Hepatocyte (in vitro differentiated cells): ENCODE results near the gene HPS5. TPM values are rescaled to one million over a fixed set of nuclear protein-coding genes. Genes with fewer than 3 reads are reported as not detected.
"Not testable (repeated sequence)": the region's sequence is repeated elsewhere in the genome, so short reads cannot be mapped to it uniquely, and the experiment has no call there.

Experiments
- DNase-seq: peaks from one replicate; pipeline ENCODE4 v3.0.0-alpha.2; 2016; ENCODE audit warnings: low spot score
- H2AFZ ChIP-seq: fragments of 200-600 bp; sonication (generic); 2 replicates; pipeline ENCODE4 v1.6.0; 2016; ENCODE audit warnings: antibody characterized with exemption, mild to moderate bottlenecking
- H3K27ac ChIP-seq: fragments of 200-600 bp; sonication (generic); 2 replicates; pipeline ENCODE4 v1.5.1; 2016; ENCODE audit warnings: mild to moderate bottlenecking
- H3K27me3 ChIP-seq: fragments of 200-600 bp; sonication (generic); 2 replicates; pipeline ENCODE4 v1.6.1; 2016
- H3K36me3 ChIP-seq: fragments of 200-600 bp; sonication (generic); replicated peaks from 2 replicates; pipeline ENCODE4 v1.5.1; 2016; ENCODE audit warnings: low read depth; ENCODE audit not compliant: insufficient read depth
- H3K4me1 ChIP-seq: fragments of 200-600 bp; sonication (generic); 2 replicates; pipeline ENCODE4 v1.5.1; 2016; ENCODE audit warnings: mild to moderate bottlenecking, moderate library complexity; ENCODE audit not compliant: insufficient read depth
- H3K4me2 ChIP-seq: fragments of 200-600 bp; sonication (generic); 2 replicates; pipeline ENCODE4 v1.6.0; 2016
- H3K4me3 ChIP-seq: fragments of 200-600 bp; sonication (generic); 2 replicates; pipeline ENCODE4 v1.5.1; 2016; ENCODE audit warnings: mild to moderate bottlenecking
- H3K79me2 ChIP-seq: fragments of 200-600 bp; sonication (generic); 2 replicates; pipeline ENCODE4 v1.6.0; 2017; ENCODE audit warnings: mild to moderate bottlenecking
- H3K9me2 ChIP-seq: fragments of 200-600 bp; sonication (generic); replicated peaks from 2 replicates; pipeline ENCODE4 v1.6.0; 2017; ENCODE audit warnings: mild to moderate bottlenecking; ENCODE audit not compliant: insufficient read depth
- H3K9me3 ChIP-seq: fragments of 200-600 bp; sonication (generic); 2 replicates; pipeline ENCODE4 v1.5.1; 2016; ENCODE audit warnings: low read depth, mild to moderate bottlenecking
- H4K20me1 ChIP-seq: fragments of 200-600 bp; sonication (generic); 2 replicates; pipeline ENCODE4 v1.6.0; 2016; ENCODE audit warnings: mild to moderate bottlenecking; ENCODE audit not compliant: insufficient read depth, poor library complexity, severe bottlenecking
- EZH2 ChIP-seq: fragments of 200-600 bp; sonication (generic); IDR thresholded peaks from 2 replicates; pipeline ENCODE4 v1.6.1; 2016; ENCODE audit warnings: antibody characterized with exemption, mild to moderate bottlenecking, borderline replicate concordance
- EZH2phosphoT487 ChIP-seq: fragments of 200-600 bp; sonication (generic); IDR thresholded peaks from one replicate; pipeline ENCODE4 v1.6.1; 2018; ENCODE audit warnings: antibody characterized with exemption, mild to moderate bottlenecking, low read depth, moderate library complexity; ENCODE audit not compliant: unreplicated experiment, severe bottlenecking
- WGBS: methylation state at CpG from one replicate; pipeline ENCODE4 v1.1.6; 2016; ENCODE audit warnings: low lambda C conversion rate; ENCODE audit errors: missing lambda C conversion rate; 5-methylcytosine and 5-hydroxymethylcytosine counted together
- polyA plus RNA-seq: library from polyadenylated mRNA; unstranded; fragments of >200 nt; fragmentation: Nextera tagmentation; extraction: Ambion mirVana; gene quantifications from 2 replicates; pipeline ENCODE4 v1.2.1, GENCODE V29; 2016
- total RNA-seq: library from RNA; depleted of rRNA; stranded (reverse); fragments of >200 nt; gene quantifications from 2 replicates; pipeline ENCODE4 v1.2.3, GENCODE V29; 2014
- TF ChIP-seq, protein P1 (sequence below): fragments of 200-600 bp; sonication (generic); IDR thresholded peaks from 2 replicates; pipeline ENCODE4 v1.5.1; 2016; ENCODE audit warnings: antibody characterized with exemption, mild to moderate bottlenecking; ENCODE audit not compliant: poor library complexity

HPS5 gene
- total and polyA plus RNA-seq, 2 experiments from 2014 or later, result 10.3 to 18.0 TPM

- 75% methylated on average over 1 of the region's 1 CpG for WGBS
These were observed 10.4 kb upstream of the HPS5 start for GRCh38 chr11:18332302-18332701.

DNA sequence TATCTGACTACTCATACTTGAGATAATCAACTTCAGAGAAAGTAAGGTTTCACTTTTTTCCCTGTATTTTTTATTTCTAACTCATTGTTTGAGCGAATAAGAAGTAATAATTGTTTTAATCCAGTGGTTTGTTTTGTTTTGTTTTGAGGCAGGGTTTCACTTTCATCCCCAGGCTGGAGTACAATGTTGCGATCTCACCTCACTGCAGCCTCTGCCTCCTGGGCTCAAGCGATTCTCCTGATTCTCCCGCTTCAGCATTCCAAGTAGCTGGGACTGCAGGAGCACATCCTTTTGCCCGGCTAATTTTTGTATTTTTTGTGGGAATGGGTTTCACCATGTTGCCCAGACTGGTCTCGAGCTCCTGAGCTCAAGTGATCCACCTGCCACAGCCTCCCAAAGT lies 9.0 kb upstream of the HPS5 start:
- no peaks in the 10 kb centered on the region for H3K36me3 ChIP-seq
- H3K9me2 ChIP-seq, result no peaks in the 10 kb centered on the region
- no peak overlapping the region for H2AFZ ChIP-seq
- H3K79me2 ChIP-seq, result peaks cover 74% of the 10 kb centered on the region
- H3K4me3 ChIP-seq, result no peak overlapping the region
- H3K4me1 ChIP-seq, result no peaks in the 10 kb centered on the region
- 97% methylated on average over 6 of the region's 6 CpGs for WGBS
- no peak overlapping the region for H3K4me2 ChIP-seq
- H3K27me3 ChIP-seq, result no peaks in the 10 kb centered on the region
- H4K20me1 ChIP-seq, result peaks cover 8% of the 10 kb centered on the region
- DNase-seq, result no peak
- no peak for TF ChIP-seq EZH2phosphoT487
- TF ChIP-seq EZH2, result no peak
- TF ChIP-seq, protein P1, sequence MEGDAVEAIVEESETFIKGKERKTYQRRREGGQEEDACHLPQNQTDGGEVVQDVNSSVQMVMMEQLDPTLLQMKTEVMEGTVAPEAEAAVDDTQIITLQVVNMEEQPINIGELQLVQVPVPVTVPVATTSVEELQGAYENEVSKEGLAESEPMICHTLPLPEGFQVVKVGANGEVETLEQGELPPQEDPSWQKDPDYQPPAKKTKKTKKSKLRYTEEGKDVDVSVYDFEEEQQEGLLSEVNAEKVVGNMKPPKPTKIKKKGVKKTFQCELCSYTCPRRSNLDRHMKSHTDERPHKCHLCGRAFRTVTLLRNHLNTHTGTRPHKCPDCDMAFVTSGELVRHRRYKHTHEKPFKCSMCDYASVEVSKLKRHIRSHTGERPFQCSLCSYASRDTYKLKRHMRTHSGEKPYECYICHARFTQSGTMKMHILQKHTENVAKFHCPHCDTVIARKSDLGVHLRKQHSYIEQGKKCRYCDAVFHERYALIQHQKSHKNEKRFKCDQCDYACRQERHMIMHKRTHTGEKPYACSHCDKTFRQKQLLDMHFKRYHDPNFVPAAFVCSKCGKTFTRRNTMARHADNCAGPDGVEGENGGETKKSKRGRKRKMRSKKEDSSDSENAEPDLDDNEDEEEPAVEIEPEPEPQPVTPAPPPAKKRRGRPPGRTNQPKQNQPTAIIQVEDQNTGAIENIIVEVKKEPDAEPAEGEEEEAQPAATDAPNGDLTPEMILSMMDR, result no peak
- H3K27ac ChIP-seq, result no peak overlapping the region
- no peaks in the 10 kb centered on the region for H3K9me3 ChIP-seq

More at GRCh38 chr11:18332302-18332701, 10.4 kb upstream of the HPS5 start:
- no peaks in the 10 kb centered on the region for H3K9me3 ChIP-seq
- no peaks in the 10 kb centered on the region for H3K27me3 ChIP-seq
- H3K4me1 ChIP-seq, result no peaks in the 10 kb centered on the region
- peaks cover 8% of the 10 kb centered on the region for H4K20me1 ChIP-seq
- H3K4me2 ChIP-seq, result no peak overlapping the region
- H3K79me2 ChIP-seq, result peaks cover 60% of the 10 kb centered on the region
- DNase-seq, result no peak
- H3K36me3 ChIP-seq, result no peaks in the 10 kb centered on the region
- no peak overlapping the region for H2AFZ ChIP-seq
- TF ChIP-seq EZH2, result no peak
- no peak overlapping the region for H3K27ac ChIP-seq
- no peaks in the 10 kb centered on the region for H3K9me2 ChIP-seq
- H3K4me3 ChIP-seq, result no peak overlapping the region

DNA sequence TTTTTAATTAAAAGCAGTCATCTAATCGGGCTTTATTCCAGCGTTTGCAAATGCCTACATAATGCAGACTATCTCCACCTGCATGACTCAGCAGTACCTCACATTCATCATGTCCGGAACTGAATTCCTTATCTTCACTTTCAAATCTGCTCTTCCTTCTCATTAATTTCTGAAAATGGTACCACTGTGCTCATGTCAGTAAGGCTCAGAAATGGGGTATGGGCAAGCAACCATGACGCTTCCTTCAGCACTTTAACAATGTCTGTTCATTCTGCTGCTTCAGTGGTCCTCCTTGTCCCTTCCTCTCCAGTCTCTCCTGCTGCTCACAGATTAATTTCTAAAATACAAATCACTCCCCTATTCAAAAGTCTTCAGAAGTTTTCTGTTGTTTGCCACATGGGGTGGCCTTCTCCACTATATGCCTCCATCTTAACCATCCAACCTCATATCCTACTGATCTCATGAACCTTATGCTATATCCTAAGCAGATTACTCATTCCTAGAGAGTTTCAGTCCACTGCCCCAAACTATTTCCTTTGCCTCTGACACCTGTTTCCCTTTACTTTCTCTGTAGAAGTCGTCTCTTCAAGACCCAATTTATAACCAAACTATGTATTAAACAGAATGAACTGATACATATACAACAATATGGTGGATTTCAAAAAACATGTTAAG lies 7.4 kb upstream of the HPS5 start:
- Histone ChIP-seq H2AFZ (no peak overlapping the region), H3K4me3 (no peak overlapping the region), H3K79me2 (peaks cover 88% of the 10 kb centered on the region), H3K27ac (no peak overlapping the region), H3K9me2 (no peaks in the 10 kb centered on the region), H3K4me2 (no peak overlapping the region), H3K9me3 (no peaks in the 10 kb centered on the region), H4K20me1 (no peaks in the 10 kb centered on the region), H3K27me3 (no peaks in the 10 kb centered on the region), H3K36me3 (no peaks in the 10 kb centered on the region), H3K4me1 (peaks cover 8% of the 10 kb centered on the region)
- WGBS, result 87% methylated on average over 5 of the region's 5 CpGs
- no peak for TF ChIP-seq EZH2phosphoT487
- TF ChIP-seq EZH2, result no peak
- TF ChIP-seq, protein P1, result no peak
- DNase-seq, result no peak

DNA sequence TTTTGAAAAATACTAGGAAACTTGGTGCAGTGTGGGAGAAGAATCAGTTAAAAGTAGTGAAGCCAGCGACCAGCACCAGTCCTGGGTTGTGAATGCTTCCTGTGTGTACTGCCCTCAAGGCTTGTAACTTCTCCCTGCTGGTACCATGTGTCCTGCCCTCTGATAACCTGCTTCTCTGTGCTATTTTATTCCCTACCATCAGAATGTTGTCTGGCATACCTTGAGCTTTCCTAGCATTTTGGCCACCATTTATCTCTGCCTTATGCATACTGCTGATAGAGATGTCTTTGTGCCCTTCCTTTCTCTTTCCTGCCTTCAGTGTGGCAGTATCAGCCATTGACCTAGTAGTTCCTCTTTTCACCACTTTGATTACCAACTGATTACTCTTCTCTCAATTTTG lies 2.4 kb upstream of the HPS5 start:
- WGBS, result 50% methylated on average over 1 of the region's 1 CpG
- Histone ChIP-seq H3K4me2 (peak overlapping the region; percentile 87), H2AFZ (no peak overlapping the region), H3K9me2 (no peaks in the 10 kb centered on the region), H3K9me3 (no peaks in the 10 kb centered on the region), H3K27ac (no peak overlapping the region), H3K27me3 (no peaks in the 10 kb centered on the region), H3K4me1 (peaks cover 19% of the 10 kb centered on the region), H3K4me3 (no peak overlapping the region), H3K36me3 (no peaks in the 10 kb centered on the region), H4K20me1 (no peaks in the 10 kb centered on the region), H3K79me2 (peaks cover 89% of the 10 kb centered on the region)
- TF ChIP-seq EZH2phosphoT487 (no peak), EZH2 (no peak)
- TF ChIP-seq, protein P1, result no peak
- no peak for DNase-seq

DNA sequence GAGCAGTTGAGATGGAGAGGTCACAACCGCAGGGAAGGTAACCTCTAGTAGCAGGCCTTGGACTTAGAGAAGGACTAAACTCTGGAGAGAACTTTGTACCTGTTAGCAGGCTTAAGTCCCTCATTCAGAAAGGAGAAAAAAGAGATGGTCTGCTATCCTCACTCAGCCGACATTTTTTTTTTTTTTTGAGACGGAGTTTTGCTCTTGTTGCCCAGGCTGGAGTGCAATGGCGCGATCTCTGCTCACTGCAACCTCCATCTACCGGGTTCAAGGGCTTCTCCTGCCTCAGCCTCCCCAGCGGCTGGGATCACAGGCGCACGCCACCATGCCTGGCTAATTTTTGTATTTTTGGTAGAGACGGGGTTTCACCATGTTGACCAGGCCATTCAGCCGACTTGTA lies 1.9 kb upstream of the HPS5 start:
- H3K27ac ChIP-seq, H3K4me3 ChIP-seq, H3K9me3 ChIP-seq, DNase-seq, H3K9me2 ChIP-seq, H2AFZ ChIP-seq, H4K20me1 ChIP-seq, H3K36me3 ChIP-seq, H3K27me3 ChIP-seq: not testable (repeated sequence)
- H3K4me1 ChIP-seq, result peaks cover 19% of the 10 kb centered on the region
- peaks cover 89% of the 10 kb centered on the region for H3K79me2 ChIP-seq
- 93% methylated on average over 11 of the region's 11 CpGs for WGBS
- peak overlapping the region; percentile 87 for H3K4me2 ChIP-seq
